IPS DF 4.7 (cell line): ENCODE results near the gene MRPL12.

Experiments used
- DNase-seq: peaks from one replicate; pipeline ENCODE4 v3.0.0-alpha.2; 2013; ENCODE audit warnings: low spot score; ENCODE audit errors: extremely low read depth

MRPL12 gene

DNA sequence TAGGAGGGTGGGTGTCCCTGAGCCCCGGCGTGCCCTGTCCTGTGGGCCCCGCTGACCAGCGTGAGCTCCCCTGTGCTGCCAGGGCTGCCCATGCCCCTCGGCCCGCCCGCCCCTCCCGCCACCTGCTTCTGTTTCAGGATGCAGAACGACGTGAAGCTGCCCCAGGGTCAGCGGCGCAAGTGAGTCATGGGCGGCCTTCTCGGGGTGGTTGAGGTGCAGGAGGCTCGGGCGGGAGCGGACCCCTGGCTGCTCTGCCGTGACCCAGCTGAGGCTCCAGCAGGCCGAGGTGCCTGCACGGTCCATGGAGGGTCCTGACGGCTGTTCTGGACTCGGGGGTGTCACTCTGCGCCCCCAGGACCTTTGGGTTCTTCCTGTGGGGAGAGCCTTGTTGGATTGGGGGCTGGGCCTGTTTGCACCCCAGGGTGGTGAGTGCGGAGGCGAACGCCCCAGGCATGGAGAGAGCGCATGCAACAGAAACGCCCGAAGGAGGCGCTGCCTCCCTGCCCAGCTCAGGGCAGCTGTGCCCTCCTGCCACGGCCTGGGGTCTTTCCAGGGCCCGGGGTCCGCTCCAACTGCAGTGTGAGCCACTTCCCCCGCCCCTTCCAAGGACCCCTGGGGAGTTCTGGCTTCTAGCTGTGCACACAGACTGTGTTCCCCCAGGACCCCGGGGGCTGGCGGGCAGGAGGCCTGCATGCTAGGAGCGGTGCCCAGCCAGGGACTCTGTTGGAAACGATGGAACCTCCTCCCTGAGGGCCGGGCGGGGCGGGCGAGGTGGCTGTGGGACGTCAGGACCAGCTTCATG, 12.9 kb downstream of the MRPL12 start:
- DNase-seq: no peak

DNA sequence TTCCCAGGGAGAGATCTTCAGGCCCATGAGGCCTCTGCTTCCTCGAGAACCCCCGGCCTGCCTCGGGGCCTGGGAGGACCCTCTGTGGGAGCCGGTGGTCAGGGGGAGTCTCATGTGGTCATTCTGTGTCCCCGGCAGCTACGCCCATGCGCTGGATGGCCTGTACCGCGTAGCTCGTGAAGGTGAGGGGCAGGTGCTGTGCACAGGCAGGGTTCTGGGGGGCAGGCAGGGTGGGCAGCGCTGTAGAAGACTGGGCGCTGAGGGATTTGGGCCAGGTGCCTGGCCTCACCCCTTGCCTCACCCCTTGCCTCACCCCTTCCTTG, 13.5 kb downstream of the MRPL12 start:
- DNase-seq: no peak

DNA sequence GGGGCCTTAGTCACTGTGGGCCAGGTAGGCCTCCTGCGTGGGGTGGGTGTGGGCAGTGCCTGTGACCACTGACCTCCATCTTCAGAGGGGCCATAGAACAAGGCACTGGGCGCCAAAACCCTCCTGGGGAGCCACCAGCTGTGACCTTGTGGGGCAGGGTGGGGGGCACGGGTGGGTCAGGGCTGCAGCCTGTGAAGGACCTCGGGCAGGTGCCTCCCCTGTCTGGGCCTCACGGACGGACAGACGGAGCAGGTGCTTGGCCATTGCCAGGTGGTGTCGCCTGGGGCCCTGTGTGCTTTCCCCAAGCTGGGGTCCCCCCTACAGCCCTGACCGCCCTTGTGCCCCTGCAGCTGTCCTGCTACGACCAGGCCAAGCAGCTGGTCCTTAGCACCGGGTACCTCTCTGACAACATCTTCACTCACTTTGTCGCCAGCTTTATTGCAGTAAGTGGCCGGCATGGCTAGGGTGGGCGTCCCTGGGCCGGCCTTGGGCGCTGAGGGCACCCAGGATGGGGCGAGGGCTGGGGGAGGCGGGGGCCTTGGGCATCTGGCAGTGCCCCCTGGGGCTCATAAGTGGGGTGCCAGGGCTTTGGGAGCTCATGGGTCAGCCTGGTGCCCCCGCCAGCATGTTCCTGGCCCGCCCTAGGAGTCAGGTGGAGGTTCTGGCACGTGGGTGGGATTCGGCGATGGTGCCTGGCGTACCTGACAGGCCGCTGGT, 14.0 kb downstream of the MRPL12 start:
- no peak for DNase-seq

- DNase-seq: no peak
Measured at GRCh38 chr17:81717766-81718089, 14.6 kb downstream of the MRPL12 start.

DNA sequence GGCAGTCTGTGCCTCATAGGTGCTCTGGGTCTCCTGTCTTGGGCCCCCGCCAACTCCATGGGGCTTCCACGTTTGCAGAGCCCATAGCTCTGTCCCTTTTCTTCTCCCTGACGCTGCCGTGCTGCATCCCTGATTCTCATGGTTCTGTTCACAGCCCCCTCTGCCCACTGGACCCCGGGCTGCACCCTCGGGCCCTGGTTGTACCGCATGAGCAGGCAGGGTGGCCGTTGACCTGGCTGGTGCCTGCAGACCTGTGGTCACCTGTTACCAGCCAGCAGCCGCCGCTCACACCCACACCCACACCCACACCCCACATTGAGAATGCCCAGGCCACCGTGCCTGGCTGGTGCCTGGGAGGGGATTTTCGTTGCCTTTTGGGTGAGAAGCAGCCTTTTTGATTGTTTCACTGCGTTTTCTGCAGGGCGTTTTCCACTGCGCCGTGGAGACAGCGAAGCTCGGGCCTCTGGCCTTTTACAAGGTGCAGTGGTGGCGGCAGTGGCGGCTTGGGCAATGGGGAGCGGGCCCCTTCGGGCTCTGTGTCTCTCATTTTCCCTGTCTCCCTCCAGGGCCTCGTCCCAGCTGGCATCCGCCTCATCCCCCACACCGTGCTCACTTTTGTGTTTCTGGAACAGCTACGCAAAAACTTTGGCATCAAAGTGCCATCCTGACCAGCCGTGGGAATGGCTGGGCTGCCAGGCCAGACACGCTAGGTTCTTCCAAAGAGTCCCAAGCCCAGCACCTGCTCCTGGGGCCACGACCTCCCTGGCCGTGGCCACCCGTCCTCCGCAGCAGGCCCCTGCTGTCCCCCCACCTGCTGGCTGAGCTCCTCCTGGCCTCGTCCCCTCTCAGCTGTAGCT, 16.5 kb downstream of the MRPL12 start:
- DNase-seq: no peak

DNA sequence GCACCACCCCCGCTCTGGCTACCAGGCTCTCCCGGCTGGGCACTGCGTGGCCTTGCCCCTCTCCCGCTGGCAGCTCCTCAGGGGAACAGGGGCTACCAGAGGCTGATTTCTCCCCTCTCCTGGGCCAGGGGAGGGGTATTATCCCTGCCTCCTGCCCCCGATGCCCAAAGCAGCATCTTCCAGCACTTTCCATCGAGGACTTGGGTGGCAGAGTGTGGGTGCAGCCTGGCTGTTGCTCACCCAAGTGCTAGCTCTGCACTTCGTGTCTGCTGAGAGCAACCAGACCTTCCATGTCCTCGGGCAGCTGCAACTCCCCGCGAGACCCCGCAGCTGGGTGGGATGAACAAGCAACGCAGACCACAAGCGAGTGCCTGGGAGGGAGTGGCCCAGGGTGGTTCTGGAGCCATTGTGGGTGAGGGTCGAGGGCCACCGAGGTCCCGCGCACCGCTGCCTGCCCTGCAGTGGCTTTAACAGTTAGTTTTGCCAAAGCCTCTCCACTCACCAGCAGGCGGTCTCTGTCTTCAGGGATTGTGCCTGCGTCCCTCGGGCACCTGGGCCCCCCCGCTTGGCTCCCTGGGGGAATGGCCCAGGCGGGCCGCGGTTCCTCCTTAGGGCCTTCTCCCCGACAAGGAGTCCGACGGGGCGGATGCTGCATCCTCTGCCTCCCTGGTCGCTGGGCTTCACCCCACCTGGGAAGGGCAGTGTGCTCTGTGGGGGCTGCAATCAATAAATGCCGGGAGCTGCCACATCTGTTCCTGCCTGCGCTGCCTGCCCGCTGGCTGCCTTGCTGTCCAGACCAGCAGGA, 17.3 kb downstream of the MRPL12 start:
- DNase-seq: no peak

DNA sequence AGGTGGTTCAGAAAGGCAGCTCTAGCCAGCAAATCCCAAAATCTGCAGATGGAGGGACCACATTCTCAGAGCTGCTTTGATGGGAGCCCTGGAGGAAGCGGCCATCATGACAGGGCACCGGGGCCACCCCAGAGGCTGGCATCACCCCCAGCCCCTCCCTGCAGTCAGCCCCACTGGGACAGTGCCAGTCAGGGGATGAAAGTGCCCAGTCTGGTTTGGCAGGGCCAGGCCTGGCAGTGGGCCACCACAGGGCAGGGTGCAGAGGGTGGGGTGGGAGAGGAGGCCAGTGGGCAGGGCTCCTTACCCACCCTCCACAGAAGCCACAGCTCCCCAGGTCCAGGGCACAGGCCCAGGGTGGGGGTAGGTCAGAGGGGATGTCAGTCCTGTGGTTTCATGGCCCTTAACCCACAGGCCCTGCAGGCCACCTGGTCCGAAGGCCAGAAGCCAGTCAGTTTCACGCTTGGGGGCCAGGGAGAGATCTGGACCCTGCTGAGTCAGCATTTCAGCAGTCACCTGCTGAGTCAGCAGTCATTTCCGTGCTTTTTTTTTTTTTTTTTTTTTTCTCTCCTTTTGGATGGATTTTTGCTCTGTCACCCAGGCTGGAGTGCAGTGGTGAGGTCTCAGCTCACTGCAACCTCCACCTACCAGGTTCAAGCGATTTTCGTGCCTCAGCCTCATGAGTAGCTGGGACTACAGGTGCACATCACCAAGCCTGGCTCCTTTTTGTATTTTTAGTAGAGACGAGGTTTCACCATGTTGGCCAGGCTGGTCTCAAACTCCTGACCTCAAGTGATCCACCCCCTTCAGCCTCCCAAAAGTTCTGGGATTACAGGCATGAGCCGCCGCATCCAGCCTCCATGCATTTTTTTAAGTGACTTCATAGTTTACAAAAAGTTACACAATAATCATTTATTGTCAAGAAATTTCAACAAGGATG, 19.3 kb downstream of the MRPL12 start:
- no peak for DNase-seq

DNA sequence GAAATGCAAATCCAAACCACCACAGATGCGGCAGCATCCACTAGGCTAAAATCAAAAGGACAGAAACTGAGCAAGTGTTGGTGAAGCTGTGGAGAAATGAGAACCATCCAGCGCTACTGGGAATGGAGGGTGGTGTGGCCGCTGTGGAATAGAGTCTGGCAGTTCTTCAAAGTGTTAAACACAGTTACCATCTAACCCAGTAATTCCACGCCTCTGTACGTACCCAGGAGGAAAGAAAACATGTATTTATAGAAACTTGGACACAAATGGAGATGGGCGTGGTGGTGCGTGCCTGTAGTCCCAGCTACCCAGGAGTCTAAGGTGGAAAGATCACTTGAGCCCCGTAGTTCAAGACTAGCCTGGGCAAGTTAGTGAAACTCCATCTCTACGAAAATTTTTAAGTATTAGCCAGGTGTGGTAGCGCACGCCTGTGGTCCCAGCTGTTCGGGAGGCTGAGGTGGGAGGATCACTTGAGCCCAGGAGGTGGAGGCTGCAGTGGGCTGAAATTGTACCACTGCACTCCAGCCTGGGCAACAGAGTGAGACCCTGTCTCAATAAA, 20.6 kb downstream of the MRPL12 start:
- no peak for DNase-seq

DNA sequence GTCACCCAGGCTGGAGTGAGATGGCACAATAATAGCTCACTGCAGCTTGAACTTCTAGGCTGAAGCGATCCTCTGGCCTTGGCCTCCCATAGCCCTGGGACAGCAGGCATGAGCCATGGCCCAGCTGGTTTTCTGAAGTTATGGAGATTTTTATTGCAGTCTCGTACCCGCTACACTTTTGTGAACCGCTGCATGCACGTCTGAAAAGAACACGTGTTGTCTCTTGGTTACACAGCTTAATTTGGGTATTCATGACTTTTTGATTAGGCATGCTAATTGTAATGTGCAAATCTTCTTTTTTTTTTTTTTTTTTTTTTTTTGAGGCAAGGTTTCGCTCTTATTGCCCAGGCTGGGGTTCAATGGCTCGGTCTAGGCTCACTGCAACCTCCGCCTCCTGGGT, 22.3 kb downstream of the MRPL12 start:
- no peak for DNase-seq

- no peak for DNase-seq
Measured at GRCh38 chr17:81726004-81726403, 22.8 kb downstream of the MRPL12 start.

- no peak for DNase-seq
Measured at GRCh38 chr17:81727324-81728031, 24.3 kb downstream of the MRPL12 start.

DNA sequence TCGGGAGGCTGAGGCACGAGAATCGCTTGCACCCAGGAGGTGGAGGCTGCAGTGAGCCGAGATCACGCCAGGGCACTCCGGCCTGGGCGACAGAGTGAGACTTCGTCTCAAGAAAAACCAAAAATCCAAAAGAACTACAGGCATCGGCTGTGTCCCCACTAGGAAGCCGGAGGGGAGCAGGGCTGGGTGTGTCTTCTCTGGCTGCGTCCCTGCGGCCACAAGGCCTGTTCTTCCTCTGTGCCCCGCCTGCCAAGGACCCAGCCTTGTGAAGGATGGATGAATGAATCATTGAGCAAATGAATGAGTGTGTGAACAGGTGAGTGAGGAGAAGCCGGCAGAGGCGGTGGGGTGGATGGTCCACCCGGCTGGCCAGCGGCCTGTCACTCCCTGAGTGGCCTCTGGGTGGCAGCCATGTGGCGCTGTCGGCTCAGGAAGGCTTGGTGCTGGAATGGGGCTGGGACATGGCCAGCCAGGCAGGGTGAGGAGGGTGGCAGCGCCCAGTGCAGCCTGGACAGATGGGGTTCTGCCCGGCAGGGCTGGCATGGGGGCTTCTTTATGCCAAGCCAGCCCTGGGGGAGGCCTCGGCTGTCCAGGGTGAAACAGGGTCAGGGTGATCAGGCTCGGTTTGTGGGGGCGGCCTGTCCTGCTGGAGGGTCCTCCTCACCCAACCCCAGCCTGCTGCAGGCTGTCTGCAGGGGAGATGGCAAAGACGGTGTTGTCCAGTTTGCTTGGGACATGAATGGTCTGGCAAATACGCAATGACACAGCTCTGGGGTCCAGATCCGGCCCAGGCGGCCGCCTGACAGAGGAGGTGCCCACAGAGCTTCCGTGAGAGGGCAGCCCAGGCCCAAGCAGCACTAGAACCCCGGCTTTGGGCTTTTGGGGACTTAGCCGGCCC, 30.6 kb downstream of the MRPL12 start:
- no peak for DNase-seq

DNA sequence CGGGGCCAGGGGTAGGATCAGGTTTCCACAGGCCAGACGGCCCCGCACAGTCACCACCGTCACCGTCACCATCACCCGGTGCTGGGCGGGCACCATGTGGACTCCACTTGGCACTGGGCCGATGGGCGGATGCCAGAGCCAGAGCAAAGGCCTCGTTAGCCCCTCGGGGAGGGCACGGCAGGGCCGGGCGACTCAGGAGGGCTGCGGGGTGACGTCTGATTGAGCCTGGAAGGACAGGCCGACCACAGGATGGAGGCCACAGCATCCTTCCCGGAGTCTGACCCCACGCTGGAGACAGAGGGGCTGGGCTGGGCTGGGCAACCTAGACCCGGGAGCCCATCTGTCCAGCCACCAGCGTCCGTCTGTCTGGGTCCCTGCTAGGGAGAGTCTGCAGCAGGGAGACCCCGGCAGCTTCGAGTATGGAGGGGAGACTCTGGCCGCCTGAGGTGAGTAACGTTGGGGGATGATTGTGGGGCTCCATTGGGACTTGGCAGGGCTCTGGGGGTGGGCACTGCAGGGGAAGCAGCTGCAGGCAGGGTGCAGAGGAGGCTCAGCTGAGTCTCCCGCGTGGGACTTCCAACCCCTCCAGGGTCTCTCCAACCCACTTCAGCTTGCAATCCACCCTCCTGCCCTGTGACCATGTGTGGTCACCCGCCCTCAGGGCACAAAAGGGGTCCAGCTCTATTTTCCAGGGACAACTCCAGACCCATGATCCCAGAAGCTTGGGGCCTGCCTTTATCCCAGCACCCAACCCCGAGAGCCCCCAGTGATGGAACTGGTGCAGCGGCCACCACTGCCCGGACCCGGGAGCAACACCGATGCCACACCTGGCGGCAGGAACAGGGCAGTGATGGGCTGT, 31.5 kb downstream of the MRPL12 start:
- DNase-seq: no peak

- DNase-seq: no peak
Measured at GRCh38 chr17:81735264-81736102, 32.3 kb downstream of the MRPL12 start.

- DNase-seq: no peak
Measured at GRCh38 chr17:81737947-81738800, 35.0 kb downstream of the MRPL12 start.
